HepG2 (cell line): ENCODE results near the gene TIMM17B. TPM values are rescaled to one million over a fixed set of nuclear protein-coding genes. Genes with fewer than 3 reads are reported as not detected.

ENCODE experiments used
- ATAC-seq: fragments of 200-7000 bp; cut with Tn5 transposase; 3 replicates; pipeline ENCODE4 v1.9.1; 2020; ENCODE audit warnings: mild to moderate bottlenecking, moderate library complexity
- BruUV-seq: library from RNA; stranded (reverse); fragments of 400-500 nt; replicated peaks from 2 replicates; lab custom pipeline; 2021; lab: Mats Ljungman, UMichigan
- CTCF ChIA-PET: fragments of 300-600 bp; formaldehyde crosslinking; extraction: SDS; loops from one replicate; lab custom pipeline; 2021; ENCODE audit warnings: low total read pairs, inconsistent platforms, low intra/inter-chr PET ratio; lab: Yijun Ruan, JAX
- POLR2A ChIA-PET: fragments of 350-600 bp; sonication (Branson Sonifier 250); formaldehyde crosslinking; loops from one replicate; lab custom pipeline; 2020; ENCODE audit warnings: antibody characterized with exemption, inconsistent platforms; lab: Yijun Ruan, JAX
- DNase-seq: peaks from one replicate; pipeline ENCODE4 v3.0.0-alpha.2; 2015; ENCODE audit warnings: low spot score
- FAIRE-seq: peaks from 3 replicates; lab custom pipeline; 2011; peaks lifted over from hg19 to GRCh38; lab: Jason Lieb, UNC
- H2AFZ ChIP-seq: one replicate; pipeline ENCODE4 v1.6.1; 2011; ENCODE audit warnings: low read length, inconsistent platforms
- H3K27ac ChIP-seq: fragments of 300-600 bp; 3 replicates; pipeline ENCODE4 v1.8.0; 2011; ENCODE audit warnings: mixed run types, mild to moderate bottlenecking, mixed read lengths, low read length, inconsistent platforms; ENCODE audit not compliant: insufficient read depth; ENCODE audit errors: extremely low read length
- H3K27me3 ChIP-seq, 2 experiments: fragments of 200-600 bp in 1 of 2; 2 replicates in 1 of 2; 3 replicates in 1 of 2; pipeline versions ENCODE4 v1.6.0 to v1.8.0; 2011; ENCODE audit warnings: low read length in 2 of 2, mild to moderate bottlenecking in 2 of 2, moderate library complexity in 2 of 2, inconsistent platforms in 1 of 2; ENCODE audit not compliant: insufficient read depth in 2 of 2, control insufficient read depth in 1 of 2
- H3K36me3 ChIP-seq, 2 experiments: fragments of 200-600 bp in 1 of 2; replicated peaks in 1 of 2; 2 replicates in 1 of 2; 3 replicates in 1 of 2; pipeline versions ENCODE4 v1.5.1 to v1.8.0; 2011; ENCODE audit warnings: low read length in 2 of 2, inconsistent platforms in 1 of 2; ENCODE audit not compliant: insufficient read depth in 2 of 2, control insufficient read depth in 1 of 2
- H3K4me1 ChIP-seq: 2 replicates; pipeline ENCODE4 v1.5.1; 2012; ENCODE audit warnings: low read length, inconsistent platforms; ENCODE audit not compliant: insufficient read depth
- H3K4me2 ChIP-seq: 2 replicates; pipeline ENCODE4 v1.6.0; 2011; ENCODE audit warnings: low read depth, low read length, inconsistent platforms
- H3K4me3 ChIP-seq, 3 experiments: fragments of 200-600 bp in 1 of 3; sonication (generic), shearing (Covaris generic) in 1 of 3; replicated peaks in 1 of 3; 2 replicates each; pipeline ENCODE4 v1.5.1; 2011 to 2016; ENCODE audit warnings: low read length in 3 of 3, inconsistent platforms in 2 of 3, low read depth in 2 of 3, mild to moderate bottlenecking in 2 of 3, control low read depth in 1 of 3, mixed read lengths in 1 of 3; ENCODE audit not compliant: insufficient read depth in 1 of 3
- H3K79me2 ChIP-seq: one replicate; pipeline ENCODE4 v1.6.1; 2011; ENCODE audit warnings: low read length, inconsistent platforms; ENCODE audit not compliant: insufficient read depth
- H3K9ac ChIP-seq: 2 replicates; pipeline ENCODE4 v1.6.0; 2011; ENCODE audit warnings: mild to moderate bottlenecking, low read depth, low read length, inconsistent platforms; ENCODE audit not compliant: insufficient read depth
- H3K9me3 ChIP-seq: 2 replicates; pipeline ENCODE4 v1.5.1; 2012; ENCODE audit warnings: mild to moderate bottlenecking, low read length
- H4K20me1 ChIP-seq: 2 replicates; pipeline ENCODE4 v1.6.0; 2011; ENCODE audit warnings: inconsistent platforms, mild to moderate bottlenecking, low read length, moderate library complexity; ENCODE audit not compliant: insufficient read depth
- DPF2 ChIP-seq: sonication (generic); formaldehyde crosslinking; IDR thresholded peaks from 2 replicates; pipeline ENCODE4 v1.4.0; 2020; ENCODE audit warnings: mild to moderate bottlenecking, low read depth, missing genetic modification reagents, borderline replicate concordance
- ESRRA ChIP-seq: sonication (generic); formaldehyde crosslinking; IDR thresholded peaks from 2 replicates; pipeline ENCODE4 v1.5.1; 2020; ENCODE audit warnings: mild to moderate bottlenecking, low read depth, missing genetic modification reagents
- MAFG ChIP-seq: sonication (generic); formaldehyde crosslinking; IDR thresholded peaks from 2 replicates; pipeline ENCODE4 v1.5.1; 2020; ENCODE audit warnings: mild to moderate bottlenecking, missing genetic modification reagents
- MAX ChIP-seq: IDR thresholded peaks from 2 replicates; pipeline ENCODE4 v1.6.1; 2012; ENCODE audit warnings: inconsistent platforms
- NFIC ChIP-seq: IDR thresholded peaks from 2 replicates; pipeline ENCODE4 v1.6.1; 2012; ENCODE audit warnings: mild to moderate bottlenecking, low read length, inconsistent platforms
- TCF12 ChIP-seq, 2 experiments: fragments of 450-650 bp in 1 of 2; sonication (generic) in 1 of 2; formaldehyde crosslinking in 1 of 2; IDR thresholded peaks; 2 replicates each; pipeline versions ENCODE4 v1.6.1 to v1.8.0; 2017 to 2022; ENCODE audit warnings: antibody characterized with exemption in 1 of 2, mild to moderate bottlenecking in 1 of 2, missing genetic modification reagents in 1 of 2, moderate library complexity in 1 of 2
- THRA ChIP-seq: sonication (generic); formaldehyde crosslinking; IDR thresholded peaks from 2 replicates; pipeline ENCODE4 v1.4.0; 2020; ENCODE audit warnings: missing genetic modification reagents, borderline replicate concordance
- ZBTB34 ChIP-seq: sonication (generic); formaldehyde crosslinking; IDR thresholded peaks from 2 replicates; pipeline ENCODE4 v1.8.0; 2022; ENCODE audit warnings: mild to moderate bottlenecking, missing genetic modification reagents
- ZBTB44 ChIP-seq: sonication (generic); formaldehyde crosslinking; IDR thresholded peaks from 2 replicates; pipeline ENCODE4 v1.4.0; 2020; ENCODE audit warnings: missing genetic modification reagents
- ZNF768 ChIP-seq: sonication (generic); formaldehyde crosslinking; IDR thresholded peaks from 2 replicates; pipeline ENCODE4 v1.4.0; 2020; ENCODE audit warnings: missing genetic modification reagents
- ZNF781 ChIP-seq: sonication (generic); formaldehyde crosslinking; IDR thresholded peaks from 2 replicates; pipeline ENCODE4 v1.5.1; 2020; ENCODE audit warnings: borderline replicate concordance, mild to moderate bottlenecking, missing genetic modification reagents; ENCODE audit errors: not compliant biosample characterization
- WGBS: methylation state at CpG from one replicate; pipeline ENCODE4 v1.1.6; 2017; ENCODE audit warnings: low lambda C conversion rate; 5-methylcytosine and 5-hydroxymethylcytosine counted together
- in situ Hi-C: cut with HindIII; loops from 2 replicates; pipeline ENCODE4 v1.10.0; 2017; ENCODE audit warnings: low pct_unique_long_range_greater_than_20kb; ENCODE audit not compliant: extremely low pct_ligation_motif_present
- intact Hi-C: fragments of 100-400 bp; cut with micrococcal nuclease; formaldehyde crosslinking; loops from one replicate; pipeline ENCODE4 v1.10.0; 2022; ENCODE audit not compliant: unreplicated experiment
- polyA plus RNA-seq, 8 experiments: library from polyadenylated mRNA; depleted of rRNA in 3 of 8; stranded (reverse) in 7 of 8; unstranded in 1 of 8; fragments of >200 nt; fragmentation: Illumina TruSeq in 4 of 8; extraction: Trizol in 4 of 8; gene quantifications; 2 replicates each; pipeline versions ENCODE4 v1.2.1 to v1.2.3, GENCODE V29; 2011 to 2016; ENCODE audit warnings: low read depth in 4 of 8, missing spikeins in 1 of 8, mixed read lengths in 1 of 8; ENCODE audit not compliant: insufficient read depth in 1 of 8
- total RNA-seq, 5 experiments: library from RNA; depleted of rRNA; stranded (reverse); fragments of >200 nt; fragmentation: Illumina TruSeq; extraction: Trizol; gene quantifications; 2 replicates each; pipeline ENCODE4 v1.2.3, GENCODE V29; 2016; ENCODE audit warnings: low read depth in 1 of 5

Gene TIMM17B
- total and polyA plus RNA-seq, 2 of the 13 experiments (the other 11 are each of a cell fraction or from before 2014, with no cell fraction given): 56.0 to 72.5 TPM

GRCh38 chrX:48942895-48943294 is 45.3 kb upstream of the TIMM17B start (continued):
- TF ChIP-seq ZBTB44 (CRISPR knock-in tag) (no peak), THRA (no peak), ESRRA (CRISPR knock-in tag) (no peak), DPF2 (no peak), TCF12 (IDR thresholded peaks at IDR 0.05) (no peak), TCF12 (CRISPR knock-in tag; IDR thresholded peaks at IDR 0.05) (no peak), ZNF781 (CRISPR knock-in tag) (no peak), ZNF768 (CRISPR knock-in tag) (no peak), MAX (no peak), NFIC (no peak)

- in situ Hi-C loops: no loop called here
- ATAC-seq: no peak
- H3K9ac ChIP-seq: no peak overlapping the region
- H3K79me2 ChIP-seq: peaks cover 28% of the 10 kb centered on the region
- intact Hi-C loops: no loop called here
- TF ChIP-seq MAFG (0 out of 2 replicates have a peak, but pooled peaks have one; percentile 38), ZBTB34 (CRISPR knock-in tag) (no peak)
- ChIA-PET POLR2A (interaction anchor here (1.0 kb wide), 1 partner anchor 139 kb away, joined by 3 read pairs; the partner anchor contains the start of gene HDAC6), CTCF (no interaction called here)
- peaks cover 29% of the 10 kb centered on the region for H3K4me1 ChIP-seq
- FAIRE-seq: no peak
- no peak for DNase-seq
- no peaks in the 10 kb centered on the region for H3K9me3 ChIP-seq
- no peak overlapping the region for H3K4me2 ChIP-seq
- no TSS peak for BruUV-seq
- H3K36me3 ChIP-seq: peaks cover 3 to 14% of the 10 kb centered on the region in 2 experiments; a peak in 3 of 5 replicates
- peaks cover 1% of the 10 kb centered on the region; the same call in 1 of the 2 replicates for H4K20me1 ChIP-seq
- no peak overlapping the region for H2AFZ ChIP-seq
- WGBS: 100% methylated on average over 1 of the region's 2 CpGs
- peak overlapping the region; percentile 88 for H3K27ac ChIP-seq
- H3K4me3 ChIP-seq: no peak overlapping the region
- no peaks in the 10 kb centered on the region for H3K27me3 ChIP-seq
Measured at GRCh38 chrX:48940404-48940955, 42.9 kb upstream of the TIMM17B start.
